ENCODE measurements around the gene CCT8L2. TPM values are rescaled to one million over a fixed set of nuclear protein-coding genes. Genes with fewer than 3 reads are reported as not detected.
"Not testable (repeated sequence)": the region's sequence is repeated elsewhere in the genome, so short reads cannot be mapped to it uniquely, and the experiment has no call there.

CCT8L2 gene
- total and polyA plus RNA-seq, 2 of the 8 experiments (the other 6 are each of a cell fraction or from before 2014, with no cell fraction given) = not detected

- FAIRE-seq; H3K14ac ChIP-seq (ENCODE audit: insufficient read length); H2BK120ac ChIP-seq (replicated peaks; ENCODE audit: low read depth, low read length); H3K56ac ChIP-seq (replicated peaks; ENCODE audit: insufficient read length, low read depth, low read length); H3K27me3 ChIP-seq (replicated peaks in 1 of 4; ENCODE audit: control insufficient read depth in 3 of 4, extremely low read depth in 1 of 4, insufficient read depth in 3 of 4, low read length in 3 of 4); H3K4me1 ChIP-seq (replicated peaks in 1 of 4; ENCODE audit: control insufficient read depth in 3 of 4, insufficient read depth in 4 of 4, low read length in 3 of 4); H3K27ac ChIP-seq (ENCODE audit: low read depth, low read length); H3K79me2 ChIP-seq (ENCODE audit: control insufficient read depth in 1 of 2, insufficient read depth in 2 of 2, low read length in 2 of 2); H4K5ac ChIP-seq (ENCODE audit: insufficient read length, low read depth, low read length); H2BK5ac ChIP-seq (ENCODE audit: low read depth, low read length); H3K79me1 ChIP-seq (ENCODE audit: low read depth, low read length); H3K9ac ChIP-seq (replicated peaks in 1 of 4; ENCODE audit: extremely low read depth in 1 of 4, low read depth in 3 of 4, low read length in 3 of 4); H3K18ac ChIP-seq (ENCODE audit: extremely low read depth, low read length); H3K4me2 ChIP-seq (ENCODE audit: insufficient read depth in 1 of 2, low read depth in 2 of 2, low read length in 2 of 2); H3K23me2 ChIP-seq (ENCODE audit: low read depth, low read length); POLR2A ChIA-PET (ENCODE audit: partially characterized antibody); H4K91ac ChIP-seq (replicated peaks; ENCODE audit: insufficient read length, low read length); H4K8ac ChIP-seq (ENCODE audit: extremely low read depth, insufficient read depth, low read length); H2BK15ac ChIP-seq (ENCODE audit: low read length); H2AFZ ChIP-seq (ENCODE audit: low read length); H3K4me3 ChIP-seq (ENCODE audit: extremely low read depth in 1 of 4, insufficient read depth in 2 of 4, low read depth in 3 of 4, low read length in 4 of 4); H3K4ac ChIP-seq (replicated peaks; ENCODE audit: insufficient read length, low read depth, low read length); H2AK5ac ChIP-seq (ENCODE audit: low read depth, low read length); H4K20me1 ChIP-seq (replicated peaks in 1 of 2; ENCODE audit: control insufficient read depth in 1 of 2, insufficient read depth in 2 of 2, low read length in 2 of 2); DNase-seq (ENCODE audit: low read depth in 1 of 2, low spot score in 2 of 2); H3K23ac ChIP-seq (ENCODE audit: insufficient read length); H3K36me3 ChIP-seq (ENCODE audit: control insufficient read depth in 2 of 4, insufficient read depth in 4 of 4, low read length in 3 of 4); H2BK20ac ChIP-seq (ENCODE audit: low read length); CTCF ChIA-PET (ENCODE audit: partially characterized antibody); H2BK12ac ChIP-seq (ENCODE audit: low read depth, low read length): not testable (repeated sequence)
- 81% methylated on average over 8 of the region's 8 CpGs; no CpG with 5 or more reads in 1 of the 2 experiments for WGBS, 2 experiments (ENCODE audit: extremely low coverage in 1 of 2, insufficient coverage in 1 of 2, insufficient read length in 1 of 2, insufficient replicate concordance in 2 of 2, low coverage in 1 of 2, low lambda C conversion rate in 2 of 2, missing lambda C conversion rate in 1 of 2)
- peaks cover 3 to 49% of the 10 kb centered on the region in 2 experiments; a peak in 3 of 4 replicates for H3K9me3 ChIP-seq (ENCODE audit: insufficient read depth in 2 of 2, low read depth in 1 of 2, low read length in 1 of 2)
Measured at GRCh38 chr22:16604257-16604998, 11.8 kb upstream of the CCT8L2 start.

- H2BK15ac ChIP-seq (ENCODE audit: low read length); H4K91ac ChIP-seq (replicated peaks; ENCODE audit: insufficient read length, low read length); H3K4me3 ChIP-seq (ENCODE audit: extremely low read depth in 1 of 4, insufficient read depth in 2 of 4, low read depth in 3 of 4, low read length in 4 of 4); H3K79me2 ChIP-seq (ENCODE audit: control insufficient read depth in 1 of 2, insufficient read depth in 2 of 2, low read length in 2 of 2); H3K27me3 ChIP-seq (replicated peaks in 1 of 4; ENCODE audit: control insufficient read depth in 3 of 4, extremely low read depth in 1 of 4, insufficient read depth in 3 of 4, low read length in 3 of 4); H2BK12ac ChIP-seq (ENCODE audit: low read depth, low read length); H3K36me3 ChIP-seq (ENCODE audit: control insufficient read depth in 2 of 4, insufficient read depth in 4 of 4, low read length in 3 of 4); H3K56ac ChIP-seq (replicated peaks; ENCODE audit: insufficient read length, low read depth, low read length); H4K8ac ChIP-seq (ENCODE audit: extremely low read depth, insufficient read depth, low read length); H3K23me2 ChIP-seq (ENCODE audit: low read depth, low read length); POLR2A ChIA-PET (ENCODE audit: partially characterized antibody); H2BK5ac ChIP-seq (ENCODE audit: low read depth, low read length); CTCF ChIA-PET (ENCODE audit: partially characterized antibody); H3K9ac ChIP-seq (replicated peaks in 1 of 4; ENCODE audit: extremely low read depth in 1 of 4, low read depth in 3 of 4, low read length in 3 of 4); H3K27ac ChIP-seq (ENCODE audit: low read depth, low read length); H3K18ac ChIP-seq (ENCODE audit: extremely low read depth, low read length); H2BK120ac ChIP-seq (replicated peaks; ENCODE audit: low read depth, low read length); H3K4me2 ChIP-seq (ENCODE audit: insufficient read depth in 1 of 2, low read depth in 2 of 2, low read length in 2 of 2); H3K4me1 ChIP-seq (replicated peaks in 1 of 4; ENCODE audit: control insufficient read depth in 3 of 4, insufficient read depth in 4 of 4, low read length in 3 of 4); H3K79me1 ChIP-seq (ENCODE audit: low read depth, low read length); H3K4ac ChIP-seq (replicated peaks; ENCODE audit: insufficient read length, low read depth, low read length); FAIRE-seq; H4K20me1 ChIP-seq (replicated peaks in 1 of 2; ENCODE audit: control insufficient read depth in 1 of 2, insufficient read depth in 2 of 2, low read length in 2 of 2); H2BK20ac ChIP-seq (ENCODE audit: low read length); H2AFZ ChIP-seq (ENCODE audit: low read length); H3K14ac ChIP-seq (ENCODE audit: insufficient read length); H4K5ac ChIP-seq (ENCODE audit: insufficient read length, low read depth, low read length); DNase-seq (ENCODE audit: low read depth in 1 of 2, low spot score in 2 of 2); H2AK5ac ChIP-seq (ENCODE audit: low read depth, low read length); H3K23ac ChIP-seq (ENCODE audit: insufficient read length): not testable (repeated sequence)
- peaks cover 3 to 44% of the 10 kb centered on the region in 2 experiments; a peak in 3 of 4 replicates for H3K9me3 ChIP-seq (ENCODE audit: insufficient read depth in 2 of 2, low read depth in 1 of 2, low read length in 1 of 2)
- 40% methylated on average over 1 of the region's 9 CpGs; no CpG with 5 or more reads in 1 of the 2 experiments for WGBS, 2 experiments (ENCODE audit: extremely low coverage in 1 of 2, insufficient coverage in 1 of 2, insufficient read length in 1 of 2, insufficient replicate concordance in 2 of 2, low coverage in 1 of 2, low lambda C conversion rate in 2 of 2, missing lambda C conversion rate in 1 of 2)
Measured at GRCh38 chr22:16603770-16604242, 11.2 kb upstream of the CCT8L2 start.

All from H1 (cell line).